Embryonic facial prominence (tissue), 1 donor: Measurements from ENCODE around the gene AGPAT2.

Source experiments
- DNase-seq: peaks from one replicate; pipeline ENCODE4 v3.0.0-alpha.2; 2016; ENCODE audit errors: extremely low spot score

Gene AGPAT2

DNA sequence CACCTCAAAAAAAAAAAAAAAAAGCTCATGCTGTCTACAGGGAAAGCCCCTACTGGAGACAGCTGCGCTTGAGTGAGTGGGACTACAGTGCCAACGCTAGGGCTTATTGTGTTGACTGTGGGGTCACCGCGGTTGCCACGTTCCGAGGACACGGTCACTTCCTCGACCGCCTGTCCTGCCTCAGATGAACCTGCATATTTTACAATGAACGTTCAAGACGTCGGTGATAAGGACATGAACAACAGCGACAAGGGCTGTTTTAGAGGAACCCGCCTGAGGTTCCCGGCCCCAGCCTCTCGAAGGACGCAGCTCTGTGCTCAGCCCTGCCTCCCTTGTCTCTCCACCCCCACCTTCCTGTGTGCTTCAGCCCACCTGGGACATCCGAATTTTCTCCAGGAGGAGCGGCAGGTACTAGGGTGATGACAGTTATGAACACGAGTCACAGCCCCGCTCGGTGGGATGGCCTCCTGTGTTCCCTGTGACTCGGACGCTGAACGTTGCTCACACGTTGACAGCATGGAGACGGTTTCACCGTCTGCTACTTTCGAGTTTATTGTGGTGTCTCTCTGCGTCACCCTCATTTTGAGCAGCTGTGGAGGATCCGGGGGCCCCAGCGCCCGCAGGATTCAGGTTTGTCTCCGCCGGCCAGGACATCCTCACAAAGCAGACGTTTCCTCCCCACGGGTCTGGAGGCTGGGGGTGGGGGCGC lies 13.9 kb upstream of the AGPAT2 start:
- no peak for DNase-seq

DNA sequence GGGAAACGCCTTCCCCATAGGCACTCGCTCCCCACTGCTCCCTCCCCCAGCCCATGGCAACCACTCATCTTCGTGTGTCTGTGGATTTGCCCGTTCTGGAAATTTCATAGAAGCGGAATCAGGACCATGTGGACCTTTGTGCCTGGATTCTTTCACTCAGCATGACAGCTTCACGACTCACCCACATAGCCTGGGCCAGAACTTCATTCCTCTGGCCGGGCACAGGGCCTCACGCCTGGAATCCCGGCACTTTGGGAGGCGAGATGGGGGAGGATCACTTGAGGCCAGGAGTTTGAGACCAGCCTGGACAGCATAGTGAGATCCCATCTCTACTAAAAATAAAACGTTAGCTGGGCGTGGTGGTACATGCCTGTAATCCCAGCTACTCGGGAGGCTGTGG lies 13.0 kb upstream of the AGPAT2 start:
- no peak for DNase-seq

DNA sequence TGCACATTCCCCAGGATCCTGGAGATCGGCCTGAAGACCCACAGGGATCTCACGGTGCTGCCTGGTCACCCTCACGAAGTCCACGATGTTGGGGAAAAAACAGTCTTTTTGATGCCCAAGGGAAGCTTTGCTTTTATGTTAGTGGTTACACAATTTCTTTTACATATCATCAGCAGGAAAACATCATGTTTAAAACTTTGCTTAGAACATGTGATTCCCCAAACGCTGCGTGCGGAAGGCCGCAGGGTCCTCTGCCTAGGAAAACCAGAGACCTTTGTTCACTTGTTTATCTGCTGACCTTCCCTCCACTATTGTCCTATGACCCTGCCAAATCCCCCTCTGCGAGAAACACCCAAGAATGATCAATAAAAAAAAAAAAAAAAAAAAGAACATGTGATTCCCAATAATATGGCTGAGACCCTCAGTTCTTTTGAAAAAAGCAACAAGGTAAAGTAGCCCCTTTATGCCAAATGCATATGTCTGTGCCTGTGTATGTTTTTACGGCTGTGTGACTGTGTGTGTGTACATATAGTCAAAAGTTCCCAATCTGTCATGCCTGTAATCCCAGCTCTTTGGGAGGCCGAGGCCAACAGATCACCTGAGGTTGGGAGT lies 11.5 kb upstream of the AGPAT2 start:
- DNase-seq: no peak

DNA sequence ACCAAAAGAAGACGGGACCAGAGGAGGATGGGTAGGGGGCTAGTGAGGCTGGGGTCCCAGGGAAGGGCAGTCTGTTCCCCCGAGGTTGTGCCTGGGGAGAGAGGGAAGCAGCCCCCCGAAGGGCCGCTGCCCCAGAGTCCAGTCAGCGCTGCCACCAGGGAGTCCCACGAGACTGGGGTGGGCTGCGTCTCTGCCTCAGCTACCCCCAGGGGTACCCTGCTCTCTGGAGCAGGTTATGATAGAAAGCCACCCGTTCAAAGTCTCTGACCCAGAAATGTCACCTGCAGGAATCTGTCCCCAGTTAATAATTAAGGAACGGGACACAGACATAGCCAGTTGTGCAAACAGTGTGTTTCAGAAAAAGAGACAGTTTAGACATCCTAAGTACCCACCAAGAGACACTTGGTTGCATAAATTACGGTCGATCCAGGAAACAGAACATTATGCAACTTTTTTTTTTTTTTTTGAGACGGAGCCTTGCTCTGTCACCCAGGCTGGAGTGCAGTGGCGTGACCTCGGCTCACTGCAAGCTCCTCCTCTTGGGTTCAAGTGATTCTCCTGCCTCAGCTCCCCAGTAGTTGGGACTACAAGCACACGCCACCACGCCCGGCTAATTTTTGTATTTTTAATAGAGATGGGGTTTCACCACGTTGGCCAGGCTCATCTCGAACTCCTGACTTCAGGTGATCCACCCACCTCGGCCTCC lies 10.7 kb upstream of the AGPAT2 start:
- DNase-seq: no peak

DNA sequence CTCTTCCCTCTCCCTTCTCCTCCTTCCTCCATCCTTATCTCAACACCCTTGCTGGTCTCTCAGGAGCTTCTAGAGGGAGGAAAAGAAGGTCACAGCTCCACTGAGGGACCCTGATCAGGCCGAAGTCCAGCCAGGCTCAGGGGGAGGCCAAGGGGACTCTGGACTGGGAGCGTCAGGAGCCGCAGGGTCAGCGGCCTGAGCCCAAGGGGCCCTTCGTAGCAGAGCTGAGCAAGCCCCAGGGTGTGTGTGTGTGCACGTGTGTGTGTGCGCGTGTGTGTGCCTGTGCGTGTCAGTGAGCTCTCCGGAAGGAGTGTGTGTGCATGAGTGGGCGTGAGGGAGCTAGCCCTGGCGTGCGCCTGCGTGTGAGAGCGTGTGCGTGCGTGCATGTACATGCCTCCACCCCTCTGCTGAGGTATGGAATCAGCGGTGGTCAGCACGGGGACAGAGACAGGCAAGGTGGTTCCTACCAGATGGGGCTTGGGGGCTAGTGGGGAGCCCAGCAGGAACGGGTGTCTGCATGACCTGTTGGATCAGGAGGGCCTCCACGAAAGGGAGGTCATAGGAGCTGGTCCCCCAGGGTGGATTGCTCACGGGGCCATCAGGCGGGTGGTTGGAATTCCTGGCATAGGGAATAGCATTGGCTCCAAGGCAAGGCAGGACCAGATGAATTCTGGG lies 10.0 kb upstream of the AGPAT2 start:
- no peak for DNase-seq

DNA sequence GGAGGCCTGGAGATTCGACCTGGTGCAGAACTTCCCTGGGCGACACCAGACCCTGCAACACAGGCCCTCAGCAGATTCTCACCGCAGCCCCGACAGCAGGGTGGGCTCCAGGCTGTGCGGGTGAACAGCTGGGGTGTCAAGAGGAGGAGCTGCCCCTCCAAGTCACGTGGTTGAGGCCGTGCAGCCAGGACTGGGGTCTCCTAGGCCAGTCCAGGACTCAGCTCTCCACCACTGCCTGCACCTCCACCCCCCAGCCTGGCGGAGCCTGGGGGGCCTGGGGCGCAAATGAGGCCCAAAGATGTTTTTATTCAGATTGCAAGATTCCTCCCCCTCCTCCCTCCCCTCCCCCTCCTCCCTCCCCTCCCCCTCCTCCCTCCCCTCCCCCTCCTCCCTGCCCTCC lies 9.2 kb upstream of the AGPAT2 start:
- no peak for DNase-seq

DNA sequence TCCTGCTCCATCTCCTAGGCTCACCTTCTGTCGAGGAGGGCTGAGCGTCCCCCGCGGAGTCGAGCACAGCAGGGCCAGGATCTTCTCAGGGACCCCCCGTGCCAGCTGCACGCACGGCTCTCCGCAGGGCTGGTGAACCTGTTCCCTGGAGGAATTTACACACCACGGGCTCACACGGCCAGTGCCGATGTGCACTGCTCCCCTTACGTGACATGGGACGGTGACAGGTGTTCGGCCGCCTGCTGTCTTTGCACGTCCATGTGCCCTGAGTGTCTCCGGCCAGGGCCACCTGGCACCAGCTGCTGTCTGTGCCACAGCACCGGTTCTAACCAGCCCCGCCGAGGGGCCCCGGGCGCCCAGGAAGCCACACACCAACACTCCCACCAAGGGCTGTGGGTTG lies 8.7 kb upstream of the AGPAT2 start:
- DNase-seq: no peak

DNA sequence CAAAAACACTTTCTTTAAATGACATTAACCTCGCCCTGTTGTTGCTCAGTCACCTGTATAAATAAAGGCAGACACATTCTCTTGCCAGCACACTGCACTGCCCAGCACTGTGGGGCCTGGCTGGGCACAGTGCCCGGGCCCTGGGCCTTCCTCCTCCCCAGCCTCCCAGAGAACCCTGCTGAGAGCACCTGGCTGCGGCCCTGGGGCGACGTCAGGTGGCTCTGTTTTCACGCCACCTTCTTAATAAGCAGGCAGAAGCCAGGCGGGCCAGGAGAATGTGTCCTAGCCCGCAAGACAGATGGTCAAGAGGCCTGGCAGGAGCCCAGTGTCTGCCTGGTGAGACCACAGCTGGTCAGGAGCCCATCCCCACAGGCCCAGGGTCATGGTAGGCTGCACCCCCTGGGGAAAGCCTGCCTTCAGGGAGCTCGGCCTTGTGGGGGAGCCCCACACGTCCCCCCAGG lies 8.2 kb upstream of the AGPAT2 start:
- DNase-seq: no peak

DNA sequence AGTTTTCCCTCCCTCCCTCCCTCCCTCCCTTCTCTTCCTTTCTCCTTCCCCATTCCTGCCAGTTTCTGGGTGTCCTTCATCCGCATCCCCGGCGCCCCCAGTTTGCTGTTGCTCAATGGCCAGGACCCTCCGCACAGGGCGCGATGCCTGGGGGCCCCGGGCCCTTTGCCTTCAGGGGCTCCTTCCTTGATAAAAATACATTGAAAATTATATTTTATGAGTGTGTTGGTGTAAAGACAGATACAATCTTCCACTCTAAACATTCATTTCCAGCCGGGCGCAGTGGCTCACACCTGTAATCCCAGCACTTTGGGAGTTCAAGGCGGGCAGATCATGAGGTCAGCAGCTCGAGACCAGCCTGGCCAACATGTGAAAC lies 7.6 kb upstream of the AGPAT2 start:
- no peak for DNase-seq

DNA sequence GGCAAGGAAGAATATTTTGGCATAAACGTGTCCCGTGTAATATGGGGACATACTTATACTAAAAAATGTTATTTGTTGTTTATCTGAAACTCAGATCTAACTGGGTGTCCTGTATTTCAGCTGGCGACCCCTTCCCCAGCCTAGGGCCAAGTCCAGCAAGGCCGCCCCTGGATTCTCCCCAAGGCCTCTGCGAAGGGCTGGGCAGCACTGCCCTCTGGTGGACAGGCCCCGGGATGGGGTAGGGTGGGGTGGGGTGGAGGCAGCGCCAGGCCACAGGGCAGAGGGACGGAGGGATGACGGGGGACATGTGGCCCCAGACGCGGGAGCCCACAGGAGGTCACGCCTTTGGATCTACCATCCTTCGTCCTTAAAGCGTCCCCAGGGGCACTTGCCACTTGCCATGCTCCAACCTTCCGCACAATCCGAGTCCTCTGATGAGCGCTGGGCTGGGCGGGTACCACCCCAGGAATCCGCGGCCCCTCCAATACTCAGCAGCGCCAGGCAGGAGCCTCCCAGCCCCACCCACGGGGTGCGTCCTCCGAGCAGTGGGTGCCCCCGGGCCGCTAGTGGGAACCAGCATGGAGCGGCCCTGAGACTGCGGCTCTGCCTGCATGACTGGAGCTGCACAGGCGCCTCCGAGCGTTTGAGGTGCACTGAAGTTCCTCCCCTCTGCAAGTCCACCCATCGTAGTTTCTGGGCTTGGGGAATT lies 7.1 kb upstream of the AGPAT2 start:
- DNase-seq: no peak

DNA sequence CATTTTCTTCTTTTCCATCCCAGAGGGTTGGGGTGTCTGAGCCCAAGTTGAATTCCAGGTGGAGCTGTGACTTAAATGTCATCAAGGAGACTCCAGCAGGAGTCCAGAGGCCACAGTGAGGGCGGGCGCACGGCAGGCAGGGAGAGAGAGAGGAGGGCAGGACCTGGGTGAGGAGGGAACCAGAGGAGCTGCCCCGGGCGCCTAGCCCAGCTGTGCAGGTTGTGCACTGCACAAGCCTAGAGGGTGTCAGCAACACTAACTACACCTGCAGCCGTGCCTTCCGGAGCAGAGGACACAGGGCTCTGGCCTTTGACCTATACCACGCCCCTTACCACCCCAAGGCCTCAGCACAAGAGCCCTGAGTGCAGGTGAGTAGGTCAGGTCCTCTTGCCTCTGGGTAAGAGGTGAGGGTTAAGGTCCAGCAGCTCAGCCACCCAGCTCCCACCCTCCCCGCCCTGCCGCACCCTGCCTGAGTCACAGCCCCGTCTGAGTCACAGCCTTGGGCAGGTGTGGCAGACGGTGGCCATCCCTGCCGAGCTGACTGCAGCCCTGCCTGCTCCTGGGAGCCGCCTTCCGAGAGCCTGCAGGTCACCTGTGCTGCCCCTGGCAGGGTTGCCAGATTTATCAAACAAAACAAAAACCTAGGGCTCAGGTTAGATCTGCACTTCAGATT lies 6.4 kb upstream of the AGPAT2 start:
- no peak for DNase-seq

DNA sequence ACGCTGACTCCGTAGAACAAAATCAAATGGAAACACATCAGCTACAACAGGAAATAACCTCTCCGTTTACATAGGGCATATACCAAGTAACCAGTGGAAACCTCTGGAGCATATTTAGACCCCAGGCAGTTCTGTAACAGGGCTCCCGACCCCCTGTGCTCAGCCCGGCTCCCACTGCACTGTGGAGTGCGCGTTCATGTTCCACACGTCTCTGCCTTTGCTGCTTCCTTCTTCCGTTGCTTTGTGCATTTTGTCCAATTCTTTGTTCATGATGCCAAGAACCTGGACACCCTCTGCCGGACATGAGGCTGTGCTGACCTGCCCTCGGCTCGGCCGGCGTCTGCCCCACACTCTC lies 5.9 kb upstream of the AGPAT2 start:
- DNase-seq: no peak

DNA sequence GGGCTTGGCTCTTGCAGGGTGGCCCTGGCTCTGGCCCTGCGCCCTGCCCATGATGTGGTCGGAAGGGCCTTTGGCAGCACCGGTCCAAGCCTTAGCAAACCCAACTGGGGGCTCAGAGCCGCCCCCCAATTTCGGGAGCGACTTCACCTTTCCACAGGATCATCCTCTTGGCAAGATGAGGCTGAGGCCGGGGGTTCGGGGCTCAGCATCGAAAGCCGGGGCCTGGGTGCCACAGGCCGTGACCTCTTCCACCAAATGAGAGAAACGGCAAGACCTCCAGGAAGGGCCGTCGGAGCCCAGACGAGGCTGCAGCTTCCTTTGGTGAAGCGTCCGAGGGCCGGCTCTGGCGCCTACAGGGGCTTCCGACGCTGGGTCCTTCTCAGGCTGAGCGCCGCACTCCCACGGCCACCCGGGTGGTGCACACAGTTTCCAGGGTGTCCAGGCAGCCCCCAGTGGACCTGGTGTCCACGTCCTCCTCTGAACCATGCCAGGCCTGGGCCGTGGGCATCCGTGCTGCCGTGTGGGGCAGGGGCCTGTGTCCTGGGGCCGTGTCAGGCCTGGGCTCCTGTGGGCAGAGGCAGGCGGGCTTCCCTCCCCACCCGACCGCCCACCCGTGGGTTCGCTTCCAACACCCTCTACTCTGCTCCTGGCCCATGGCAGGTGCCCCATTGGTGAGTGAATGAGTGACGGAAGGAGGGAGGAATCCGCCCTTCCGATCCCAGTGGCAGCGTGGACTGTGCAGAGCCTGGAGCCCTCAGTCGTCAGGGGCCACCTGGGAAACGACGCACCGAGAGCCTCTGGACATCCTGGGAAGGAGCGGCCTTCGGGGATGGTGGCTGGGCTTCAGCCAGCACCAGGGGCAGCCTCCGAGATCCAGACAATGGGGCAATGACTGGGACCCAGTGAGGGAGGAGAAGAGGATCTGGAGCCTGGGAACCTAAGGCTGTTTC lies 5.2 kb upstream of the AGPAT2 start:
- DNase-seq: no peak

DNA sequence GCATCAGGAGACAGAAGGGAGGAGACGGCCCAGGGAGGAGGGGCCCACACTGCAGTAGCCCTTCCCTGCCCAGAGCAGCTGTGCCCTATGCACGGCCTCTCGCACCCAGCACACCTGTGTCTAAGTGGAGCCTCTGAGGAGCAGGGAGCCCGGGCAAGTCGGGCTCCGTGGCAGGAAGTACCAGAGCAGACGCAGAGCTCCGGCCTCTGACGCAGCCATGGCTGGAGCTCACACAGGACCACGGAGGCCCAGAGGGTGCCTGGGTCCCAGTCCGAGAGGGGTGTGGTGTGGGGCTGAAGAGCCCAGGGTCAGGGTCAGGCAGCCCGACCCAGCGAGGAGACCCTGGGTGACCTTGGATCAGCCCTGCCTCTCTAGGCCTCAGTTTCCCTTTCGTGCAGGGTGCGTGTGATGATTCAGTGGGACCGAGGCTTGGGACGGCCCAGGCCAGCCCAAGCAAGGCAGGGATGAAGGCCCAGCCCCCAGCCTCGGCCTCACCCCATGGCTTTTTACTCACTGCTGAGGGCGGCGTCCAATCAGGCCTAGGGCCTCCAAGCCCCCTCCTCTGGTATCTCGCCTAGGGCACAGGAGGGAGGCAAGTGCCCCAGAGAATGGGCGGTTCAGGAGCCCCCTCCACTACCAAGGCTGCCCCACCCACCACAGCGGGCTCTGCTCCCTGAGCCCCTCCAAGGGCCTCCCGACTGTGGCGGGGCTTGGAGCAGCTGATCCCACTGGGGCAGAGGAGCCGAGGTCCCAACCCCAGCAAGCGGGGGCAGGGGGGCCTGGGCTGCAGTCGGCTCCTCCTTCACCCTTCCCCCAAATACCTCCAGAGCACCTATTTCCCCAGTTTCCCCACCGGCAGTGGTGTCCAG lies 4.3 kb upstream of the AGPAT2 start:
- no peak for DNase-seq

DNA sequence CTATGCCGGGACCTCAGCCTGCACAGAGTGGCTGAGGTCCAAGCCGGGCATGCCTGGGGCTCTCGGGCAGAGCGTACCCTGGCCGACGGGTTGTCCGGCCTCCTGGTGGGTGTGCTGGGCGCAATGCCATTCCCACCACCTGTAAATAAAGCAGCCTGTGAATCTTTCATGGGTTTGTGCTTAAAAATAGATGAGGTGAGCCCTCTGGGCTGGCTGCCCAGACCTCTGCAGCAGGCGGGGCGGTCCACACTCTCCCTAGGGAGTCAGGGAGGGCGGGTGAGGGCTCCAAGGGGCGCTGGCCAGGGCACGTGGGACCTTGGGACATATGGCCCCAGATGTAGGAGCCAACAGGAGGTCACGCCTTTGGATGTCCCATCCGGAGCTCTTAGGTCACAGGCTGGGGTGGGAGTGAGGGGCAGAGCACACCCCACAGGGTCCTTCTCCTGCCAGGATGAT lies 3.6 kb upstream of the AGPAT2 start:
- DNase-seq: no peak

DNA sequence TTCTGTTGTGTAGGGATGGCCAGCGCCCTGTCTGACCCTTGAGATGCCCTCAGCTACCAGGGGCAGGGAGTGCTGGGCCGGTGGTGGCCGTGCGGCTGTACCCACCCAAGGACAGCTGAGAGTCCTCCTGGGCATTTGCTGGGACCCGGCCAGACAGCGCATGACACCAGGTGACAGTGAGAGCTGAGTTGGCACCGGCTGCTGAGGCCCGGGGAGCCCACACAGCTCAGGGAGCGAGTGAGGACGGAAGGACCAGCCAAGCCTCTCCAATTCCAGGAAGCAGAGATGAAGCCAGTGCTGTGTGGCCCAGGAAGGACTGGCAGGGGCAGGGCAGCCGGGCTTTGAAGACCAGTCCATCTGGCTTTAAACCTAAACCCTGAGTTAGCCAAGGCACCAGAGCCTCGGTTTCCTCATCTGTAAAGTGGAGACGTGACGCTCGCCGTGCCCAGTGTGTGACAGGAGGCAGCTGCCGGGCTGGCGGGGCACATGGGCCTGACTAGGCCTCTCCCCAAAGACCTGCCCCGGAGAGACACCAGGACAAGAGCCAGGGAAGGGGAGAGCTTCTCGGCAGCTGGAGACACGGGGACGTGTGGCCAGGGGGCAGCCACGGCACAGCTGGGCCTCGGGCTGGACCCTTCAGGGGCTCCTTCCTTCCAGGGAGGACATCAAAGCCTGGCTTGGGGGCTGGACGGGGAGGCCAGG lies 3.0 kb upstream of the AGPAT2 start:
- DNase-seq: no peak

DNA sequence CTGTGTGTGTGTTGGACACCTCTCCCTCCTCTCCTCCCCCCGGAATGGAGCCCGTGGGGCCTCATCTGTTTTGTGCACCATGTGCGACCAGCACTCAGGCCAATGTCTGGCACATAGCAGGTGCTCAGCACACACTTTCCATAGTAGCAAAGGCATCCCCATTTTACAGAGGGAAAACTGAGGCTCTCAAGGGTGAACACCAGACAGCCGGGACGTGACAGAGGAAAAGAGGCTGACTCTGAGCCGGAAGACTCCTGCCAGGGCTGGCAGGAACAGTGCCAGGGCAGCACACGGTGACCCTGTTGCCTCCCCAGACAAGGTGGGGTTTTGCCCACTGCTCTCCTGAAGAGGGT lies 1.8 kb upstream of the AGPAT2 start:
- DNase-seq: no peak

DNA sequence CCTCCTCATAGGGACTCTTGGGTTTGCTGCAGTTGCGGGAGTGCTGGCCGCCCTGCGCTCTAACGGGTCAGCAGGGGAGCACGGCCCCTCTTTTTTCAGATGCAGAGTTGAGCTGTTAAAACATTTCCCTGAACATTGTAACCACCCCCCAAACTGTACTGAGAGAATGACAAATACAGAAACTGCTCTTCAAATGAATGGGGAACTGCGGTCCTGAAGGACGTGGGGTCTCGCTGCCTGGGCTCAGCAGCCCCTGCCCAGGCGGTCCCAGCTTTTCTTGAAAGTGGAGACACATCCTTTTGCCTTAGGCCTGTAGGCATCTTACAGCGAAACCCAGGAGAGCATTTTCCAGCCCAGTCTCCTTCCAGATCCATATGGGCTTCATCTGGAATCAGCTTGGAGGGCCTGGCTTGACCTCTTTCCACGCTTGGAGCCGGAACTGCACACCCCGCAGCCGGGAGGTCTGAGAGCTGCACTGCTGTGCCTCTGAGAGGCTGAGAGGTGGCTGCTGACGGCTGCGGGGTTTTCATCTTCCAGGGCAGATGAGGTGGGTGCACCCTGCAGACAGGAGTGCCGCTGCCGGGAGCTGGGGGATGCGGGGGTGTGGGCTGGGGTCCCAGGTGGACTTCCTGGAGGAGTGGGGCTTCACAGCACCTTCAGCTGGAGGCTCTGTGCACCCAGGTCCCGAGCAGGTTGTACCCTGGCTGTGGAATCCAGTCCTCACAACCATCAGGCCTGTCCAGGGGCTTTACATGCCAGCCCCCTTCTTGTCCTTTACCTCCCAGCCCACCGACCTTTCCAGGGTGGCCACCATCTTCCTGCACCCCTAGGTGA lies 1.2 kb upstream of the AGPAT2 start:
- no peak for DNase-seq
